GM23248 (cell line): ENCODE data around the gene USP32.

Experiments used
- EZH2 ChIP-seq: fragments of 200-600 bp; sonication (generic); IDR thresholded peaks from 2 replicates; pipeline ENCODE4 v1.6.1; 2018; ENCODE audit warnings: antibody characterized with exemption, mild to moderate bottlenecking; ENCODE audit not compliant: insufficient read depth, poor library complexity, severe bottlenecking
- EZH2phosphoT487 ChIP-seq: fragments of 200-600 bp; sonication (generic); IDR thresholded peaks from 2 replicates; pipeline ENCODE4 v1.6.1; 2018; ENCODE audit warnings: antibody characterized with exemption, moderate library complexity, mild to moderate bottlenecking, low read depth; ENCODE audit not compliant: insufficient read depth

DNA sequence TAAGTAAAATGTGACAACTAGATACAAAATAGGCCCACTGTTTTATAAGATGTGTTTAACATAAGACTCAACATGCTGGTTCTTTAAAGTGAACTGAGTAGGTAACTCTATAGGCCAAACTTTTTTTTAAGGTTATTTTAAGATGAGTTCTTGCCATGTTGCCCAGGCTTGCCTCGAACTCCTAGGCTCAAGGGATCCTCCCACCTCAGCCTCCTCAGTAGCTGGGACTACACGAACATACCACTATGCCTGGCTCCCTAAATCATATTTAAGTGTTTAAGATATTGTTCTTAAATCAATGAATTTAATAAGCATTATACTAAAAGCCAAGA, 69.9 kb downstream of the USP32 start:
- no peak for TF ChIP-seq EZH2phosphoT487
- no peak for TF ChIP-seq EZH2
